NT2/D1 (cell line): ENCODE measurements around the gene GGACT.

Experiments used
- DNase-seq: peaks from one replicate; pipeline ENCODE4 v3.0.0-alpha.2; 2011; ENCODE audit warnings: low read depth, low spot score
- H3K27me3 ChIP-seq: 2 replicates; pipeline ENCODE4 v1.6.0; 2011; ENCODE audit warnings: mild to moderate bottlenecking; ENCODE audit not compliant: insufficient read length, insufficient read depth
- H3K36me3 ChIP-seq: 2 replicates; pipeline ENCODE4 v1.6.1; 2011; ENCODE audit warnings: mild to moderate bottlenecking, low read length, mixed read lengths; ENCODE audit not compliant: insufficient read depth, insufficient read length
- H3K4me1 ChIP-seq: 2 replicates; pipeline ENCODE4 v1.5.1; 2011; ENCODE audit not compliant: insufficient read depth, insufficient read length
- H3K4me3 ChIP-seq: 2 replicates; pipeline ENCODE4 v1.5.1; 2011; ENCODE audit warnings: low read depth; ENCODE audit not compliant: insufficient read length
- H3K9ac ChIP-seq: 2 replicates; pipeline ENCODE4 v1.6.0; 2011; ENCODE audit warnings: low read depth; ENCODE audit not compliant: insufficient read length
- H3K9me3 ChIP-seq: 2 replicates; pipeline ENCODE4 v1.5.1; 2011; ENCODE audit warnings: mild to moderate bottlenecking, low read length; ENCODE audit not compliant: insufficient read depth
- SUZ12 ChIP-seq: IDR thresholded peaks from 2 replicates; pipeline ENCODE4 v1.6.1; 2011; ENCODE audit not compliant: insufficient read length, insufficient read depth; ENCODE audit errors: extremely low read depth
- YY1 ChIP-seq: IDR thresholded peaks from 2 replicates; pipeline ENCODE4 v1.6.1; 2011; ENCODE audit not compliant: insufficient read length, insufficient read depth
- ZNF274 ChIP-seq: IDR thresholded peaks from 2 replicates; pipeline ENCODE4 v1.6.1; 2011; ENCODE audit warnings: mild to moderate bottlenecking, low read depth, low read length

GGACT gene

GRCh38 chr13:100503622-100504021, 85.0 kb downstream of the GGACT start:
- Histone ChIP-seq H3K4me1 (no peaks in the 10 kb centered on the region), H3K36me3 (no peaks in the 10 kb centered on the region), H3K9me3 (no peaks in the 10 kb centered on the region), H3K4me3 (no peak overlapping the region), H3K27me3 (peaks cover 18% of the 10 kb centered on the region), H3K9ac (no peak overlapping the region)
- TF ChIP-seq ZNF274 (no peak), SUZ12 (no peak)
- DNase-seq, result no peak

- DNase-seq, result no peak
Observed at GRCh38 chr13:100502446-100502845, 86.1 kb downstream of the GGACT start.

GRCh38 chr13:100497389-100497788, 91.2 kb downstream of the GGACT start:
- Histone ChIP-seq H3K4me3 (no peak overlapping the region), H3K4me1 (no peaks in the 10 kb centered on the region), H3K9ac (no peak overlapping the region), H3K9me3 (no peaks in the 10 kb centered on the region; the same call in 1 of the 2 replicates), H3K36me3 (no peaks in the 10 kb centered on the region), H3K27me3 (no peaks in the 10 kb centered on the region)
- no peak for TF ChIP-seq YY1
- no peak for TF ChIP-seq SUZ12
- no peak for TF ChIP-seq ZNF274
- DNase-seq, result no peak

More at GRCh38 chr13:100502446-100502845, 86.1 kb downstream of the GGACT start:
- Histone ChIP-seq H3K4me3 (no peak overlapping the region), H3K36me3 (no peaks in the 10 kb centered on the region), H3K4me1 (no peaks in the 10 kb centered on the region), H3K9ac (no peak overlapping the region), H3K27me3 (peaks cover 12% of the 10 kb centered on the region), H3K9me3 (no peaks in the 10 kb centered on the region)
- TF ChIP-seq YY1 (no peak), SUZ12 (no peak), ZNF274 (no peak)

GRCh38 chr13:100495455-100495854, 93.1 kb downstream of the GGACT start:
- Histone ChIP-seq H3K4me3 (no peak overlapping the region), H3K9ac (no peak overlapping the region), H3K9me3 (no peaks in the 10 kb centered on the region; the same call in 1 of the 2 replicates), H3K27me3 (no peaks in the 10 kb centered on the region), H3K36me3 (no peaks in the 10 kb centered on the region), H3K4me1 (no peaks in the 10 kb centered on the region)
- TF ChIP-seq SUZ12 (no peak), ZNF274 (no peak), YY1 (no peak)
- no peak for DNase-seq

- Histone ChIP-seq H3K36me3 (no peaks in the 10 kb centered on the region), H3K4me3 (no peak overlapping the region), H3K27me3 (no peaks in the 10 kb centered on the region), H3K9me3 (no peaks in the 10 kb centered on the region; the same call in 1 of the 2 replicates), H3K9ac (no peak overlapping the region), H3K4me1 (peaks cover 2% of the 10 kb centered on the region)
- DNase-seq, result no peak
- no peak for TF ChIP-seq SUZ12
Observed at GRCh38 chr13:100493418-100493817, 95.2 kb downstream of the GGACT start.

- no peaks in the 10 kb centered on the region for H3K36me3 ChIP-seq
- H3K4me1 ChIP-seq, result peaks cover 2% of the 10 kb centered on the region
- no peak for DNase-seq
- no peak overlapping the region for H3K4me3 ChIP-seq
- no peaks in the 10 kb centered on the region; the same call in 1 of the 2 replicates for H3K9me3 ChIP-seq
- TF ChIP-seq ZNF274 (no peak), YY1 (no peak), SUZ12 (no peak)
- peak overlapping the region; percentile 28 for H3K9ac ChIP-seq
- H3K27me3 ChIP-seq, result no peaks in the 10 kb centered on the region
Observed at GRCh38 chr13:100491164-100491842, 97.3 kb downstream of the GGACT start.

GRCh38 chr13:100490692-100491091, 97.9 kb downstream of the GGACT start:
- DNase-seq, result peak; percentile 74
- H3K9ac ChIP-seq, result no peak overlapping the region
- H3K36me3 ChIP-seq, result no peaks in the 10 kb centered on the region
- H3K4me1 ChIP-seq, result peaks cover 2% of the 10 kb centered on the region
- no peaks in the 10 kb centered on the region for H3K27me3 ChIP-seq
- no peak overlapping the region for H3K4me3 ChIP-seq
- TF ChIP-seq YY1, result no peak
- no peak for TF ChIP-seq ZNF274
- no peak for TF ChIP-seq SUZ12
- no peaks in the 10 kb centered on the region; the same call in 1 of the 2 replicates for H3K9me3 ChIP-seq

- Histone ChIP-seq H3K36me3 (no peaks in the 10 kb centered on the region), H3K9me3 (no peaks in the 10 kb centered on the region), H3K4me1 (peaks cover 2% of the 10 kb centered on the region), H3K27me3 (no peaks in the 10 kb centered on the region), H3K4me3 (no peak overlapping the region), H3K9ac (no peak overlapping the region)
- TF ChIP-seq SUZ12 (no peak), YY1 (no peak), ZNF274 (no peak)
- no peak for DNase-seq
Observed at GRCh38 chr13:100485265-100485664, 103.3 kb downstream of the GGACT start.
